Adipocyte (in vitro differentiated cells): Measurements from ENCODE around the gene MARS2.

ENCODE experiments used
- DNase-seq: peaks from one replicate; pipeline ENCODE4 v3.0.0-alpha.2; 2015; ENCODE audit warnings: low read depth
- H3K27me3 ChIP-seq: replicated peaks from 2 replicates; pipeline ENCODE4 v1.7.0; 2013; ENCODE audit warnings: mild to moderate bottlenecking, low read length, moderate library complexity; ENCODE audit not compliant: control insufficient read depth, insufficient read depth
- H3K36me3 ChIP-seq: 2 replicates; pipeline ENCODE4 v1.7.0; 2013; ENCODE audit warnings: low read length, mild to moderate bottlenecking, moderate library complexity; ENCODE audit not compliant: control insufficient read depth, insufficient read depth, severe bottlenecking
- H3K4me1 ChIP-seq: 2 replicates; pipeline ENCODE4 v1.7.0; 2013; ENCODE audit warnings: mild to moderate bottlenecking, low read length, moderate library complexity; ENCODE audit not compliant: control insufficient read depth, insufficient read depth
- H3K4me3 ChIP-seq: 2 replicates; pipeline ENCODE4 v1.7.0; 2013; ENCODE audit warnings: mild to moderate bottlenecking, low read length, moderate library complexity
- H3K9ac ChIP-seq: 2 replicates; pipeline ENCODE4 v1.7.0; 2013; ENCODE audit warnings: mild to moderate bottlenecking, low read length, moderate library complexity
- H3K9me3 ChIP-seq: 2 replicates; pipeline ENCODE4 v1.7.0; 2013; ENCODE audit warnings: mild to moderate bottlenecking, low read length, moderate library complexity; ENCODE audit not compliant: control insufficient read depth

Gene MARS2

DNA sequence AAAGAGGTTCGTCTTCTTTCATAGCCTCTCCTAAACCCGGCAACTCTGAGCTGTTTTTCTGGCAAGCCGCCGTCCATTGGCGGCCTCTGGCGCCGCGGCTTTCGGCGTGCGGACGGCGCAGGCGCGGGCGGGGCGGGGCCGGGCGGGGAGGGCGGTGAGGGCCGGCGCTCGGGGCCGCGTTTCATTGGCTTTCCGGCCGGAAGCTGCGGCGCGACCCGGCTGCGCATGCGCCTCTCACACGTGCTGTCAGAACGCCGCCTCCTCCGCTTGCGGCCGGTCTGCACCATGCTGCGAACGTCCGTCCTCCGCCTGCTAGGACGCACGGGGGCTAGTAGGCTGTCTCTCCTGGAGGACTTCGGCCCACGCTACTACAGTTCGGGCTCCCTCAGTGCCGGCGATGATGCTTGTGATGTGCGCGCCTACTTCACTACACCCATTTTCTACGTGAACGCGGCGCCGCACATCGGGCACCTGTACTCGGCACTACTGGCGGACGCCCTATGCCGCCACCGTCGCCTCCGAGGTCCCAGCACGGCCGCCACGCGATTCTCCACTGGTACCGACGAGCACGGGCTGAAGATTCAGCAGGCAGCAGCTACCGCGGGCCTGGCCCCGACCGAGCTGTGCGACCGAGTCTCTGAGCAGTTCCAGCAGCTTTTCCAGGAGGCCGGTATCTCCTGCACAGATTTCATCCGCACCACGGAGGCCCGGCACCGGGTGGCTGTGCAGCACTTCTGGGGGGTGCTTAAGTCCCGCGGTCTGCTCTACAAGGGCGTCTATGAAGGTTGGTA lies at the start of gene MARS2:
TSS of gene MARS2 (plus strand) at position 249 of the 791 bp plus-strand sequence. CDS start at position 286, 37 bp downstream.
- H3K4me3 ChIP-seq: peak within 1 kb of the TSS; percentile 98
- H3K9ac ChIP-seq: peak within 1 kb of the TSS; percentile 94
- H3K36me3 ChIP-seq: no peaks in the 10 kb centered on the region
- H3K4me1 ChIP-seq: peaks cover 32% of the 10 kb centered on the region
- no peaks in the 10 kb centered on the region for H3K27me3 ChIP-seq
- DNase-seq: peak; percentile 97
- no peaks in the 10 kb centered on the region for H3K9me3 ChIP-seq

GRCh38 chr2:197657562-197657961 lies 47.6 kb upstream of the MARS2 start:
- no peak for DNase-seq
- no peaks in the 10 kb centered on the region for H3K36me3 ChIP-seq
- H3K27me3 ChIP-seq: no peaks in the 10 kb centered on the region
- no peak overlapping the region for H3K9ac ChIP-seq
- no peaks in the 10 kb centered on the region for H3K9me3 ChIP-seq
- no peaks in the 10 kb centered on the region for H3K4me1 ChIP-seq
- H3K4me3 ChIP-seq: no peak overlapping the region

- no peaks in the 10 kb centered on the region for H3K36me3 ChIP-seq
- H3K4me1 ChIP-seq: no peaks in the 10 kb centered on the region
- no peak overlapping the region for H3K9ac ChIP-seq
- peaks cover 6% of the 10 kb centered on the region for H3K9me3 ChIP-seq
- no peak for DNase-seq
- H3K4me3 ChIP-seq: no peak overlapping the region
- no peaks in the 10 kb centered on the region for H3K27me3 ChIP-seq
Observed at GRCh38 chr2:197661626-197662025, 43.5 kb upstream of the MARS2 start.

DNA sequence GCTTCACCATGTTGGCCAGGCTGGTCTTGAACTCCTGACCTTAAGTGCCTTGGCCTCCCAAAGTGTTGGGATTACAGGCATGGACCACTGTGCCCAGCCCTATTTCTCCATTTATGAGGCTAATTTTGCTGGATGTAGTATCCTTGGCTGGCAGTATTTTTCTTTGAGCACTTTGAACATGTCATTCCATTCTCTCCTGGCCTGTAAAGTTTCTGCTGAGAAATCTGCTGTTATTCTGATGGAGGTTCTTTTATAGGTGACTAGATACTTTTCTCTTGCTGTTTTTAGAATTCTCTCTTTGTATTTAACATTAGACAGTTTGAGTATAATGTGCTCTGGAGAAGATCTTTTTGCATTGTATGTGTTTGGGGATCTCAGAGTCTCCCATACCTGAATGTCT lies 38.9 kb upstream of the MARS2 start:
- H3K4me3 ChIP-seq: no peak overlapping the region
- DNase-seq: no peak
- H3K27me3 ChIP-seq: no peaks in the 10 kb centered on the region
- no peaks in the 10 kb centered on the region for H3K4me1 ChIP-seq
- H3K9ac ChIP-seq: no peak overlapping the region
- H3K36me3 ChIP-seq: no peaks in the 10 kb centered on the region
- H3K9me3 ChIP-seq: peaks cover 9% of the 10 kb centered on the region

DNA sequence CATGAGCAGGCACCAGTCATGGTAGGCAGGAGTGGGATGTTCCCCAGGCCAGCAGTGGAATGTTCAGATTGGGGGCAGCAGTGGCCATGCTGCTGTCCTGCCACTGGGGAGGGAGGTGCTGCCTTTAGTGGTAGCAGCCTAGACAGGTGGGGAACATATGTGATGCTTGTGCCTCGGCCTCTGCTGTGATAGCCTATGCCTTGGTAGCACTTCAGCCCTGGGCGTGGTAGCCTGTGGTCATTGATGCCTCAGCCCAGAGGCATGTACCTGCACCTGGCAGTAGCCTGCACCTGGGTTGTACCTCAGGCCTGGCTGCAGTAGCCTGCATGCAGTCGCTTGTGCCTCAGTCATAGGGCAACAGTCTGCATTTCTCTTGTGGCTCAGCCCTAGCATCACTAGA lies 36.9 kb upstream of the MARS2 start:
- no peak for DNase-seq
- H3K4me1 ChIP-seq: peaks cover 5% of the 10 kb centered on the region
- peaks cover 9% of the 10 kb centered on the region for H3K9me3 ChIP-seq
- H3K36me3 ChIP-seq: no peaks in the 10 kb centered on the region
- no peak overlapping the region for H3K4me3 ChIP-seq
- no peak overlapping the region for H3K9ac ChIP-seq
- H3K27me3 ChIP-seq: no peaks in the 10 kb centered on the region

- Histone ChIP-seq H3K27me3 (no peaks in the 10 kb centered on the region), H3K36me3 (no peaks in the 10 kb centered on the region)
Observed at GRCh38 chr2:197669077-197669476, 36.1 kb upstream of the MARS2 start.

GRCh38 chr2:197672371-197672893 lies 32.7 kb upstream of the MARS2 start:
- peaks cover 22% of the 10 kb centered on the region for H3K4me1 ChIP-seq
- H3K36me3 ChIP-seq: no peaks in the 10 kb centered on the region
- no peak overlapping the region for H3K4me3 ChIP-seq
- no peaks in the 10 kb centered on the region for H3K9me3 ChIP-seq
- H3K9ac ChIP-seq: no peak overlapping the region
- no peak for DNase-seq
- no peaks in the 10 kb centered on the region for H3K27me3 ChIP-seq

More at GRCh38 chr2:197669077-197669476, 36.1 kb upstream of the MARS2 start:
- H3K9me3 ChIP-seq: peaks cover 9% of the 10 kb centered on the region
- H3K4me1 ChIP-seq: peaks cover 10% of the 10 kb centered on the region
- no peak overlapping the region for H3K9ac ChIP-seq
- no peak for DNase-seq
- H3K4me3 ChIP-seq: no peak overlapping the region

DNA sequence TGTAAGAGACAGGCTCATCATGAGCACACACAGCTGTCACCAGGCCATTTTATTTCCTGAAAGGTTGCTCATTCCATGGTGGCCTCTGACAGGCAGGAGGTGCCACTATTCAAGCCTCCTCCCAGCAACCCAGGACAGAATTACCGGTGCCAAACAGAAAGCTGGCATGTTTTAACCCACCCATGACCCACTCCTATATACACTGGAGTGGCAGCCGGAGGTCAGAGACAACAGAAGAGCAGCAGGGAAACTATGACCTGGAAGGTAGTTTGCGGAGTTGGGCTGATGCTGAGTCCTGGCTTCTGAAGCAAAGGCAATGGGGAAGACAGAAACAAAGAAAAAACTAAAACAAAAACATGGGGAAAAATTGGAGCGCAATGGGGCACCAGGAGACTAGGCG lies 32.1 kb upstream of the MARS2 start:
- Histone ChIP-seq H3K9ac (no peak overlapping the region), H3K27me3 (no peaks in the 10 kb centered on the region), H3K9me3 (no peaks in the 10 kb centered on the region), H3K4me1 (peaks cover 26% of the 10 kb centered on the region), H3K36me3 (no peaks in the 10 kb centered on the region), H3K4me3 (peak overlapping the region; percentile 87)
- no peak for DNase-seq

GRCh38 chr2:197673606-197674005 lies 31.6 kb upstream of the MARS2 start:
- H3K4me3 ChIP-seq: peak overlapping the region; percentile 87

GRCh38 chr2:197674060-197674459 lies 31.1 kb upstream of the MARS2 start:
- peak; percentile 36 for DNase-seq
- Histone ChIP-seq H3K9me3 (no peaks in the 10 kb centered on the region), H3K9ac (peak overlapping the region; percentile 87), H3K4me1 (peaks cover 26% of the 10 kb centered on the region), H3K36me3 (no peaks in the 10 kb centered on the region), H3K4me3 (peak overlapping the region; percentile 87), H3K27me3 (no peaks in the 10 kb centered on the region)

More at GRCh38 chr2:197673606-197674005, 31.6 kb upstream of the MARS2 start:
- peak; percentile 18 for DNase-seq
- H3K4me1 ChIP-seq: peaks cover 26% of the 10 kb centered on the region
- H3K9ac ChIP-seq: peak overlapping the region; percentile 87
- H3K27me3 ChIP-seq: no peaks in the 10 kb centered on the region
- H3K36me3 ChIP-seq: no peaks in the 10 kb centered on the region
- H3K9me3 ChIP-seq: no peaks in the 10 kb centered on the region

GRCh38 chr2:197674591-197674990 lies 30.6 kb upstream of the MARS2 start:
- Histone ChIP-seq H3K9ac (peak overlapping the region; percentile 87), H3K4me3 (peak overlapping the region; percentile 87), H3K9me3 (no peaks in the 10 kb centered on the region), H3K4me1 (peaks cover 26% of the 10 kb centered on the region), H3K27me3 (no peaks in the 10 kb centered on the region), H3K36me3 (no peaks in the 10 kb centered on the region)
- DNase-seq: peak; percentile 78
